ENCODE results near the gene CSRP3. TPM values are rescaled to one million over a fixed set of nuclear protein-coding genes. Genes with fewer than 3 reads are reported as not detected.

The CSRP3 gene
- total and polyA plus RNA-seq, 4 experiments from 2014 or later: not detected

- Mint-ChIP-seq H3K27me3 (no peaks in the 10 kb centered on the region), H3K9me3 (no peaks in the 10 kb centered on the region), H3K4me1 (no peaks in the 10 kb centered on the region), H3K27ac (no peak overlapping the region), H3K36me3 (peaks cover 0 to 17% of the 10 kb centered on the region in 2 donors), H3K4me3 (no peak overlapping the region)
- DNase-seq: no peak
- intact Hi-C loops (cut with micrococcal nuclease): no loop called here
- Histone ChIP-seq H3K4me1 (ENCODE audit: insufficient read depth, low read length) (no peaks in the 10 kb centered on the region), H3K36me3 (ENCODE audit: insufficient read depth, low read length) (no peaks in the 10 kb centered on the region), H3K9me3 (ENCODE audit: control insufficient read depth in 1 of 2, low read length in 2 of 2) (no peaks in the 10 kb centered on the region), H3K4me3 (ENCODE audit: low read length in 2 of 2) (no peak overlapping the region), H3K27me3 (ENCODE audit: insufficient read depth, low read length) (no peaks in the 10 kb centered on the region), H3K27ac (ENCODE audit: low read depth, low read length) (no peak overlapping the region)
- CTCF ChIA-PET (ENCODE audit: partially characterized antibody): no interaction called here
- POLR2A ChIA-PET (ENCODE audit: partially characterized antibody): no interaction called here
Observed at GRCh38 chr11:19185036-19185435, 16.7 kb downstream of the CSRP3 start.

DNA sequence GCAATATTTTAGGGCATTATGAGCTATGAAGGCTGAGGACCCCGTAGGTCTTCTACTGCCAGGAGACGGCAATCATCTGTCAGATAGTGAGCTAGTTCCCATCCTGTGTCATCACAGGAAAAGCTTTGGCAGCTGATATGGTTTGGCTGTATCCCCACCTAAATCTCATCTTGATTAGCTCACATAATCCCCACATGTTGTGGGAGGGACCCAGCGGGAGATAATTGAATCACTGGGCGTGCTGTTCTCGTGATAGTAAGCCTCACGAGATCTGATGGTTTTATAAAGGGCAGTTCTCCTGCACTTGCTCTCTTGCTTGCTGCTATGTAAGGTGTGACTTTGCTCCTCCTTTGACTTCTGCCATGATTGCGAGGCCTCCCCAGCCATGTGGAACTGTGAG, 18.1 kb downstream of the CSRP3 start:
- H3K36me3 ChIP-seq (ENCODE audit: insufficient read depth, low read length): no peaks in the 10 kb centered on the region
- Mint-ChIP-seq H3K9me3 (no peaks in the 10 kb centered on the region), H3K27ac (no peak overlapping the region), H3K4me3 (no peak overlapping the region), H3K4me1 (no peaks in the 10 kb centered on the region), H3K27me3 (no peaks in the 10 kb centered on the region), H3K36me3 (peaks cover 0 to 17% of the 10 kb centered on the region in 2 donors)
- H3K4me1 ChIP-seq (ENCODE audit: insufficient read depth, low read length): no peaks in the 10 kb centered on the region
- no peaks in the 10 kb centered on the region for H3K9me3 ChIP-seq (ENCODE audit: control insufficient read depth in 1 of 2, low read length in 2 of 2)
- H3K27me3 ChIP-seq (ENCODE audit: insufficient read depth, low read length): no peaks in the 10 kb centered on the region
- CTCF ChIA-PET (ENCODE audit: partially characterized antibody): no interaction called here
- no peak overlapping the region for H3K27ac ChIP-seq (ENCODE audit: low read depth, low read length)
- DNase-seq: no peak
- intact Hi-C loops (cut with micrococcal nuclease): no loop called here
- POLR2A ChIA-PET (ENCODE audit: partially characterized antibody): no interaction called here
- H3K4me3 ChIP-seq (ENCODE audit: low read length in 2 of 2): no peak overlapping the region

DNA sequence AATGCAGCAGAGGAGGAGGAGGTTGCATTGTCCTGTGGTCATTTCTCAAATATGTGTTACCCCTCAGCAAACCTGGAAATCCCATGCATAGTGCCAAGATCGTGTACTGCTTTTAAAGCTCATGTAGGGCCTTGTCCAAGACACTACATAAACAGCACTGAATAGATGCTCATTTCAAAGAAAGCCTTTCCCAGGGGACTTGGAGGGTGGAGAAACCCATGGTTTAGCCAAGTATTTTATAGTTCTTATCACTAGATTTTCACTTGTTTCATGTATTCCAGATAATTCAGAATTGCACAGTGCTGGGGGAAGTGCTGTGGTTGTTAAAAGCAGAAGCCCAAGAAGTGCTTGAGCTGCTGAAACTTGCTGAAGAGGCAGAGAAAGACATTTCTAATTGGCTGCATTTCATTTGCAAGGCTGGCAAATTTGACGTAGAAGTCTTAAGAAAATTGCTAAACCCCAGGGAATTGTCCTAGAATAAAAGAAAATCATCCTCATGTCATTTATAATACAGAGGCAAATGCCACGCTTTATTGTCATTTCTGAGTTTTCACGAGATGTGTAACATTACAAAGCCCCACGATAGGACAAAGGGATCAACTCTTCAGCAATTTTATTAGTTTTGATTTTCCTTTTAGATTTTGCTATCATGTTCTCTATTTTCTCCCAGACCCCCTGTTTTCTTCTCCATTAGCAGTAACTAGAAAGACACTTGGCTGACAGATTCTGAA, 20.1 kb downstream of the CSRP3 start:
- no peak overlapping the region for H3K4me3 Mint-ChIP-seq
- H3K27me3 ChIP-seq (ENCODE audit: insufficient read depth, low read length): no peaks in the 10 kb centered on the region
- H3K4me1 ChIP-seq (ENCODE audit: insufficient read depth, low read length): no peaks in the 10 kb centered on the region
- no peaks in the 10 kb centered on the region for H3K27me3 Mint-ChIP-seq
- no peak for DNase-seq
- no peak overlapping the region for H3K27ac ChIP-seq (ENCODE audit: low read depth, low read length)
- POLR2A ChIA-PET (ENCODE audit: partially characterized antibody): no interaction called here
- no peak overlapping the region for H3K4me3 ChIP-seq (ENCODE audit: low read length in 2 of 2)
- no peak overlapping the region for H3K27ac Mint-ChIP-seq
- H3K9me3 Mint-ChIP-seq: no peaks in the 10 kb centered on the region
- no peaks in the 10 kb centered on the region for H3K9me3 ChIP-seq (ENCODE audit: control insufficient read depth in 1 of 2, low read length in 2 of 2)
- H3K4me1 Mint-ChIP-seq: no peaks in the 10 kb centered on the region
- intact Hi-C loops (cut with micrococcal nuclease): no loop called here
- no peaks in the 10 kb centered on the region for H3K36me3 ChIP-seq (ENCODE audit: insufficient read depth, low read length)
- H3K36me3 Mint-ChIP-seq: peaks cover 5 to 18% of the 10 kb centered on the region in 2 donors
- CTCF ChIA-PET (ENCODE audit: partially characterized antibody): no interaction called here

DNA sequence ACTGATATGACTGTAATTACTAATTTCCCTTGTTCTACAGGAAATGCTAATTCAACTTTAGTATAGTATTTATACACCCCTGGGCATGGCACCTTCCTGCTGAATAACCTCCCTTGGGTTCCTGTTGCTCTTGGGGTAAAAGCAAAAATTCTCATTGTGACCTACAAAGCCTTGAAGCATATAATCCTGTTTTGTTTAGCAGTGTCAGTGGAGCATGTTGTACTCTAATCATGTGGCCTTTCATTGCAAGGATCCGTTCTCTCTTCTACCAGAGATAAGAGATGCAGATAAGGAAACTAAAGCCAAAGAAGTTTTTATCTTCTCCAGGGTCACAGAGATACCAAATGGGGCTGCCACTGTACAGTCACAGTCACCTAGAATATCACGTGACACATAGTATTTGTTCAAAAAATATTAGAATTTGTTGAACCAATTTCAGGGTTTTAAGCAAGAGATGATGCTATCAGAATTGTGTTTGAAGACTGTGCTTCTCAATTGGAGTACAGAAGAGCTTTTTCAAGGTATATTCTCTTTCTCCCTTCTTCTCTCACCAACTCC, 25.1 kb downstream of the CSRP3 start:
- Histone ChIP-seq H3K4me3 (ENCODE audit: low read length in 2 of 2) (no peak overlapping the region), H3K27ac (ENCODE audit: low read depth, low read length) (no peak overlapping the region), H3K27me3 (ENCODE audit: insufficient read depth, low read length) (no peaks in the 10 kb centered on the region), H3K9me3 (ENCODE audit: control insufficient read depth in 1 of 2, low read length in 2 of 2) (no peaks in the 10 kb centered on the region), H3K4me1 (ENCODE audit: insufficient read depth, low read length) (no peaks in the 10 kb centered on the region), H3K36me3 (ENCODE audit: insufficient read depth, low read length) (peaks cover 13% of the 10 kb centered on the region)
- Mint-ChIP-seq H3K27ac (no peak overlapping the region), H3K4me3 (no peak overlapping the region), H3K9me3 (no peaks in the 10 kb centered on the region), H3K27me3 (no peaks in the 10 kb centered on the region), H3K4me1 (no peaks in the 10 kb centered on the region), H3K36me3 (peaks cover 38 to 44% of the 10 kb centered on the region in 2 donors)
- intact Hi-C loops (cut with micrococcal nuclease): no loop called here
- CTCF ChIA-PET (ENCODE audit: partially characterized antibody): no interaction called here
- no peak for DNase-seq
- POLR2A ChIA-PET (ENCODE audit: partially characterized antibody): no interaction called here

- H3K36me3 ChIP-seq (ENCODE audit: insufficient read depth, low read length): peaks cover 21% of the 10 kb centered on the region
- Mint-ChIP-seq H3K27ac (peak overlapping the region in 2 of 7 donors; percentile 12 to 39), H3K4me1 (no peaks in the 10 kb centered on the region), H3K36me3 (peaks cover 56% of the 10 kb centered on the region in 2 donors), H3K9me3 (peaks cover 0 to 2% (median 0%) of the 10 kb centered on the region in 8 donors), H3K27me3 (no peaks in the 10 kb centered on the region), H3K4me3 (no peak overlapping the region)
- ChIA-PET POLR2A (ENCODE audit: partially characterized antibody) (no interaction called here), CTCF (ENCODE audit: partially characterized antibody) (no interaction called here)
- no peak overlapping the region for H3K27ac ChIP-seq (ENCODE audit: low read depth, low read length)
- H3K4me1 ChIP-seq (ENCODE audit: insufficient read depth, low read length): no peaks in the 10 kb centered on the region
- no peaks in the 10 kb centered on the region for H3K27me3 ChIP-seq (ENCODE audit: insufficient read depth, low read length)
- H3K9me3 ChIP-seq (ENCODE audit: control insufficient read depth in 1 of 2, low read length in 2 of 2): no peaks in the 10 kb centered on the region
- intact Hi-C loops (cut with micrococcal nuclease): no loop called here
- H3K4me3 ChIP-seq (ENCODE audit: low read length in 2 of 2): no peak overlapping the region
- no peak for DNase-seq
Observed at GRCh38 chr11:19173964-19174638, 27.7 kb downstream of the CSRP3 start.

DNA sequence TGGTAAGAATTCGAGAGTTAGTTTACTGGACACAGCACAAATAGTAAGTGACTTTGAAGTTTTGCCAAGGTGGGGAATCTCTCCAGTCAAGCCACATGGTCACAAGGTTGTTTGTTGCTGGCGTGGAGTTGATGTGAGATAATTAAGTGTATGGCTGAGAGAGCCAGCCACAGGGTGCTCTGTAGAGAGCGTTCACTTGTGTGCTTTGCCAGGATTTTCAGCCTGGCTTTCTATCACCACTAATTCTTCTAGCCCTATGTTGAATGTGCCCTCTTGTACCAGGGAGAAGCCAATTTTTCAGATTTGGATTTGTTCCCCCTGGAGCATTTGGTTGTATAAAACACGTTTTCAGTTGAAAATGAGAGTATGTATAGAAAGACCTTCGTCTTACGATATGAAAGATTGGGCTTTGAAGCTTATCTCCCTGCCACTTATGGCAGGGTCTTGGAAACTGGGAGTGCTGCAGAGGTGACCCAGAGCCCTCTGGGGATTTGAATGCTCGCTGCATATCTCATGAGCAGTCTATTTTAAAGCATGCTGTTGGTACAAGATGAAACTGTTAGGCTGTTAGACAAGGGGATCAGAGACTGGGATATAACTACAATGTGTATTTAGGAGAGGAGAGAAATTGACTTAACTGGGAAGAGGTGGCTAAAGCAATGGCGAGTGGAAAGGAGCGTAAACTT, 28.6 kb downstream of the CSRP3 start:
- H3K27ac Mint-ChIP-seq: no peak overlapping the region
- POLR2A ChIA-PET (ENCODE audit: partially characterized antibody): no interaction called here
- DNase-seq: no peak
- Histone ChIP-seq H3K4me3 (ENCODE audit: low read length in 2 of 2) (no peak overlapping the region), H3K27ac (ENCODE audit: low read depth, low read length) (no peak overlapping the region), H3K4me1 (ENCODE audit: insufficient read depth, low read length) (no peaks in the 10 kb centered on the region), H3K36me3 (ENCODE audit: insufficient read depth, low read length) (peaks cover 23% of the 10 kb centered on the region), H3K9me3 (ENCODE audit: control insufficient read depth in 1 of 2, low read length in 2 of 2) (no peaks in the 10 kb centered on the region), H3K27me3 (ENCODE audit: insufficient read depth, low read length) (no peaks in the 10 kb centered on the region)
- H3K36me3 Mint-ChIP-seq: peaks cover 65 to 66% of the 10 kb centered on the region in 2 donors
- intact Hi-C loops (cut with micrococcal nuclease): no loop called here
- no peaks in the 10 kb centered on the region for H3K27me3 Mint-ChIP-seq
- no peak overlapping the region for H3K4me3 Mint-ChIP-seq
- peaks cover 0 to 2% (median 0%) of the 10 kb centered on the region in 8 donors for H3K9me3 Mint-ChIP-seq
- CTCF ChIA-PET (ENCODE audit: partially characterized antibody): no interaction called here
- H3K4me1 Mint-ChIP-seq: no peaks in the 10 kb centered on the region

GRCh38 chr11:19168090-19168489, 33.7 kb downstream of the CSRP3 start:
- Histone ChIP-seq H3K4me1 (ENCODE audit: insufficient read depth, low read length) (no peaks in the 10 kb centered on the region), H3K27ac (ENCODE audit: low read depth, low read length) (no peak overlapping the region), H3K27me3 (ENCODE audit: insufficient read depth, low read length) (no peaks in the 10 kb centered on the region), H3K9me3 (ENCODE audit: control insufficient read depth in 1 of 2, low read length in 2 of 2) (no peaks in the 10 kb centered on the region), H3K4me3 (ENCODE audit: low read length in 2 of 2) (no peak overlapping the region), H3K36me3 (ENCODE audit: insufficient read depth, low read length) (peaks cover 37% of the 10 kb centered on the region)
- ChIA-PET POLR2A (ENCODE audit: partially characterized antibody) (no interaction called here), CTCF (ENCODE audit: partially characterized antibody) (interaction anchor here (1.0 kb wide), 1 partner anchor 87 kb away, joined by 3 read pairs; no protein-coding TSS in a partner anchor)
- peaks cover 0 to 2% (median 0%) of the 10 kb centered on the region in 8 donors for H3K9me3 Mint-ChIP-seq
- H3K4me1 Mint-ChIP-seq: no peaks in the 10 kb centered on the region
- no peak for DNase-seq
- H3K27ac Mint-ChIP-seq: no peak overlapping the region
- H3K36me3 Mint-ChIP-seq: peaks cover 76 to 78% of the 10 kb centered on the region in 2 donors
- H3K27me3 Mint-ChIP-seq: no peaks in the 10 kb centered on the region
- intact Hi-C loops (cut with micrococcal nuclease): no loop called here
- H3K4me3 Mint-ChIP-seq: no peak overlapping the region
